ENCODE data around the gene CLCN2.

- TF ChIP-seq, protein P1, sequence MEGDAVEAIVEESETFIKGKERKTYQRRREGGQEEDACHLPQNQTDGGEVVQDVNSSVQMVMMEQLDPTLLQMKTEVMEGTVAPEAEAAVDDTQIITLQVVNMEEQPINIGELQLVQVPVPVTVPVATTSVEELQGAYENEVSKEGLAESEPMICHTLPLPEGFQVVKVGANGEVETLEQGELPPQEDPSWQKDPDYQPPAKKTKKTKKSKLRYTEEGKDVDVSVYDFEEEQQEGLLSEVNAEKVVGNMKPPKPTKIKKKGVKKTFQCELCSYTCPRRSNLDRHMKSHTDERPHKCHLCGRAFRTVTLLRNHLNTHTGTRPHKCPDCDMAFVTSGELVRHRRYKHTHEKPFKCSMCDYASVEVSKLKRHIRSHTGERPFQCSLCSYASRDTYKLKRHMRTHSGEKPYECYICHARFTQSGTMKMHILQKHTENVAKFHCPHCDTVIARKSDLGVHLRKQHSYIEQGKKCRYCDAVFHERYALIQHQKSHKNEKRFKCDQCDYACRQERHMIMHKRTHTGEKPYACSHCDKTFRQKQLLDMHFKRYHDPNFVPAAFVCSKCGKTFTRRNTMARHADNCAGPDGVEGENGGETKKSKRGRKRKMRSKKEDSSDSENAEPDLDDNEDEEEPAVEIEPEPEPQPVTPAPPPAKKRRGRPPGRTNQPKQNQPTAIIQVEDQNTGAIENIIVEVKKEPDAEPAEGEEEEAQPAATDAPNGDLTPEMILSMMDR (IDR thresholded peaks at IDR 0.05), result no peak
- TF ChIP-seq, protein P2, sequence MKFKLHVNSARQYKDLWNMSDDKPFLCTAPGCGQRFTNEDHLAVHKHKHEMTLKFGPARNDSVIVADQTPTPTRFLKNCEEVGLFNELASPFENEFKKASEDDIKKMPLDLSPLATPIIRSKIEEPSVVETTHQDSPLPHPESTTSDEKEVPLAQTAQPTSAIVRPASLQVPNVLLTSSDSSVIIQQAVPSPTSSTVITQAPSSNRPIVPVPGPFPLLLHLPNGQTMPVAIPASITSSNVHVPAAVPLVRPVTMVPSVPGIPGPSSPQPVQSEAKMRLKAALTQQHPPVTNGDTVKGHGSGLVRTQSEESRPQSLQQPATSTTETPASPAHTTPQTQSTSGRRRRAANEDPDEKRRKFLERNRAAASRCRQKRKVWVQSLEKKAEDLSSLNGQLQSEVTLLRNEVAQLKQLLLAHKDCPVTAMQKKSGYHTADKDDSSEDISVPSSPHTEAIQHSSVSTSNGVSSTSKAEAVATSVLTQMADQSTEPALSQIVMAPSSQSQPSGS (CRISPR knock-in tag; IDR thresholded peaks at IDR 0.05; ENCODE audit: borderline replicate concordance, low read depth), result no peak
- no peak for TF ChIP-seq ZBTB21 (CRISPR knock-in tag; IDR thresholded peaks at IDR 0.05; ENCODE audit: borderline replicate concordance)
- no peak for TF ChIP-seq ZNF416 (CRISPR knock-in tag; IDR thresholded peaks at IDR 0.05)
- TF ChIP-seq NR2C2 (CRISPR knock-in tag; IDR thresholded peaks at IDR 0.05), result no peak
- TF ChIP-seq IRF1 (CRISPR knock-in tag; IDR thresholded peaks at IDR 0.05), result no peak
- TF ChIP-seq CBFB (CRISPR knock-in tag; IDR thresholded peaks at IDR 0.05; ENCODE audit: low read depth), result no peak
- no peak for TF ChIP-seq EMX1 (CRISPR knock-in tag; IDR thresholded peaks at IDR 0.05)
- no peak for TF ChIP-seq TEAD4 (CRISPR knock-in tag; IDR thresholded peaks at IDR 0.05)
- TF ChIP-seq ESRRA (CRISPR knock-in tag; IDR thresholded peaks at IDR 0.05; ENCODE audit: borderline replicate concordance), result no peak
- TF ChIP-seq MAX (CRISPR knock-in tag; IDR thresholded peaks at IDR 0.05), result no peak
- TF ChIP-seq SP1 (CRISPR knock-in tag; conservative IDR thresholded peaks at IDR 0.05), result no peak
- TF ChIP-seq PRDM15 (CRISPR knock-in tag; IDR thresholded peaks at IDR 0.05), result no peak
- no peak for TF ChIP-seq ETV6 (CRISPR knock-in tag; IDR thresholded peaks at IDR 0.05)
Observed at GRCh38 chr3:184296616-184297015, 64.8 kb downstream of the CLCN2 start.
